HFFc6 (cell line): ENCODE data around the gene CCDC73. TPM values are rescaled to one million over a fixed set of nuclear protein-coding genes. Genes with fewer than 3 reads are reported as not detected.
"Not testable (repeated sequence)": the region's sequence is repeated elsewhere in the genome, so short reads cannot be mapped to it uniquely, and the experiment has no call there.

ENCODE experiments used
- DNase-seq: peaks from one replicate; pipeline ENCODE4 v3.0.0-alpha.2; 2018
- H3K27ac Mint-ChIP-seq: 2 replicates; pipeline ENCODE4 v1.8.0; 2020; ENCODE audit warnings: mild to moderate bottlenecking, mixed read lengths
- H3K27me3 Mint-ChIP-seq: 2 replicates; pipeline ENCODE4 v1.8.0; 2021; ENCODE audit warnings: mild to moderate bottlenecking, moderate library complexity, mixed read lengths; ENCODE audit not compliant: insufficient read depth
- H3K36me3 Mint-ChIP-seq: 2 replicates; pipeline ENCODE4 v1.8.0; 2021; ENCODE audit warnings: low read depth, mixed read lengths
- H3K4me1 Mint-ChIP-seq: 2 replicates; pipeline ENCODE4 v1.8.0; 2020; ENCODE audit warnings: low read depth, mixed read lengths
- H3K4me3 Mint-ChIP-seq: 2 replicates; pipeline ENCODE4 v1.8.0; 2020; ENCODE audit warnings: mild to moderate bottlenecking, moderate library complexity, mixed read lengths
- H3K9me3 Mint-ChIP-seq: 2 replicates; pipeline ENCODE4 v1.8.0; 2020; ENCODE audit warnings: mild to moderate bottlenecking, mixed read lengths
- total RNA-seq, 6 experiments: library from RNA; stranded (reverse); fragmentation: NEBNext Ultra II Directional; extraction: Animal tissue kit (Norgen Biotek cat#: 25700); gene quantifications; 2 replicates in 1 of 6; 3 replicates in 5 of 6; pipeline ENCODE4 v1.2.3, GENCODE V29; 2021
- TF ChIP-seq, protein P1 (sequence below): fragments of 200-600 bp; sonication (generic); IDR thresholded peaks from 2 replicates; pipeline ENCODE4 v1.5.0; 2021; ENCODE audit warnings: antibody characterized with exemption, mild to moderate bottlenecking

The CCDC73 gene
- total RNA-seq, 6 experiments from 2014 or later, result not detected

GRCh38 chr11:32602657-32603415 is 191.6 kb downstream of the CCDC73 start:
- DNase-seq, result no peak
- Mint-ChIP-seq H3K9me3 (no peaks in the 10 kb centered on the region), H3K4me1 (peaks cover 7% of the 10 kb centered on the region), H3K27ac (no peak overlapping the region), H3K36me3 (peaks cover 33% of the 10 kb centered on the region), H3K27me3 (no peaks in the 10 kb centered on the region), H3K4me3 (no peak overlapping the region)
- TF ChIP-seq, protein P1, sequence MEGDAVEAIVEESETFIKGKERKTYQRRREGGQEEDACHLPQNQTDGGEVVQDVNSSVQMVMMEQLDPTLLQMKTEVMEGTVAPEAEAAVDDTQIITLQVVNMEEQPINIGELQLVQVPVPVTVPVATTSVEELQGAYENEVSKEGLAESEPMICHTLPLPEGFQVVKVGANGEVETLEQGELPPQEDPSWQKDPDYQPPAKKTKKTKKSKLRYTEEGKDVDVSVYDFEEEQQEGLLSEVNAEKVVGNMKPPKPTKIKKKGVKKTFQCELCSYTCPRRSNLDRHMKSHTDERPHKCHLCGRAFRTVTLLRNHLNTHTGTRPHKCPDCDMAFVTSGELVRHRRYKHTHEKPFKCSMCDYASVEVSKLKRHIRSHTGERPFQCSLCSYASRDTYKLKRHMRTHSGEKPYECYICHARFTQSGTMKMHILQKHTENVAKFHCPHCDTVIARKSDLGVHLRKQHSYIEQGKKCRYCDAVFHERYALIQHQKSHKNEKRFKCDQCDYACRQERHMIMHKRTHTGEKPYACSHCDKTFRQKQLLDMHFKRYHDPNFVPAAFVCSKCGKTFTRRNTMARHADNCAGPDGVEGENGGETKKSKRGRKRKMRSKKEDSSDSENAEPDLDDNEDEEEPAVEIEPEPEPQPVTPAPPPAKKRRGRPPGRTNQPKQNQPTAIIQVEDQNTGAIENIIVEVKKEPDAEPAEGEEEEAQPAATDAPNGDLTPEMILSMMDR, result no peak

DNA sequence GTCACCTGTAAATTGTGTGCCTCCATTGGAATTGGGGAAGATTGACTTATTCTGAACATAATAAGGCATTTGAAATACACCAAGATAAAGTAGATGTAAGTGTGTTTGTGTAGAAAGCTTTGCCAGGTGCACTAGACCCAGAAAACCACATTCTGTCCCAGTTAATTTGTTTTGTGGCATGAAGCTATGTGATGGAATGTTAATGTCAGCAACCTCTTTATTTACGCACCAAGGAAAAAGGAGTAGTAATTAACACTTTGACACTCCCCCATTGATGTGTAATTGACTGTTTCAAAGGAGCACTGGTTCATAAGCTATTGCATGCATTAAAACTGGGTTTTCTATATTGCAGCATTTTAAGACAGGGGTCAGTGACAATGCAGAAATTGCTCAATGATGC is 196.5 kb downstream of the CCDC73 start:
- peaks cover 5% of the 10 kb centered on the region for H3K4me1 Mint-ChIP-seq
- no peak overlapping the region for H3K4me3 Mint-ChIP-seq
- H3K27ac Mint-ChIP-seq, result no peak overlapping the region
- TF ChIP-seq, protein P1, result no peak
- H3K36me3 Mint-ChIP-seq, result peaks cover 46% of the 10 kb centered on the region
- no peaks in the 10 kb centered on the region for H3K27me3 Mint-ChIP-seq
- H3K9me3 Mint-ChIP-seq, result no peaks in the 10 kb centered on the region
- no peak for DNase-seq

GRCh38 chr11:32596114-32596513 is 198.3 kb downstream of the CCDC73 start:
- H3K36me3 Mint-ChIP-seq, result peaks cover 62% of the 10 kb centered on the region
- H3K9me3 Mint-ChIP-seq, H3K4me1 Mint-ChIP-seq, DNase-seq, H3K27ac Mint-ChIP-seq, H3K27me3 Mint-ChIP-seq, H3K4me3 Mint-ChIP-seq: not testable (repeated sequence)

- DNase-seq, result no peak
- Mint-ChIP-seq H3K4me3 (no peak overlapping the region), H3K9me3 (no peaks in the 10 kb centered on the region), H3K27me3 (peaks cover 3% of the 10 kb centered on the region; the same call in 1 of the 2 replicates), H3K27ac (no peak overlapping the region), H3K4me1 (no peaks in the 10 kb centered on the region), H3K36me3 (peaks cover 68% of the 10 kb centered on the region)
- TF ChIP-seq, protein P1, result no peak
These were observed 200.2 kb downstream of the CCDC73 start for GRCh38 chr11:32594272-32594671.

GRCh38 chr11:32586576-32587190 is 207.8 kb downstream of the CCDC73 start:
- Mint-ChIP-seq H3K4me1 (peaks cover 25% of the 10 kb centered on the region), H3K4me3 (peak overlapping the region; percentile 52), H3K27me3 (no peaks in the 10 kb centered on the region; the same call in 1 of the 2 replicates), H3K36me3 (peaks cover 37% of the 10 kb centered on the region), H3K27ac (peak overlapping the region; percentile 81), H3K9me3 (peaks cover 4% of the 10 kb centered on the region; the same call in 1 of the 2 replicates)
- TF ChIP-seq, protein P1, result peak; percentile 64
- DNase-seq, result peak; percentile 30

GRCh38 chr11:32584921-32585320 is 209.5 kb downstream of the CCDC73 start:
- Mint-ChIP-seq H3K4me3 (peak overlapping the region; percentile 99), H3K9me3 (peaks cover 4% of the 10 kb centered on the region; the same call in 1 of the 2 replicates), H3K27ac (peak overlapping the region; percentile 96), H3K27me3 (peaks cover 4% of the 10 kb centered on the region; the same call in 1 of the 2 replicates), H3K36me3 (peaks cover 29% of the 10 kb centered on the region), H3K4me1 (peaks cover 25% of the 10 kb centered on the region)
- TF ChIP-seq, protein P1, result no peak
- no peak for DNase-seq
